ENCODE data around the gene PTPRN2.

The PTPRN2 gene

GRCh38 chr7:158327571-158328180, 259.9 kb downstream of the PTPRN2 start:
- Histone ChIP-seq H3K4me3 (no peak overlapping the region), H3K27ac (no peak overlapping the region)
- TF ChIP-seq CTCF (IDR thresholded peaks at IDR 0.05), result no peak
- peak; percentile 36 for DNase-seq (ENCODE audit: low spot score)

- TF ChIP-seq CTCF (IDR thresholded peaks at IDR 0.05), result no peak
- H3K27ac ChIP-seq, result no peak overlapping the region
- no peak for DNase-seq (ENCODE audit: low spot score)
- H3K4me3 ChIP-seq, result no peak overlapping the region
Observed at GRCh38 chr7:158327012-158327411, 260.6 kb downstream of the PTPRN2 start.

GRCh38 chr7:158325530-158326381, 261.9 kb downstream of the PTPRN2 start:
- DNase-seq (ENCODE audit: low spot score), result peak; percentile 47
- no peak for TF ChIP-seq CTCF (IDR thresholded peaks at IDR 0.05)
- Histone ChIP-seq H3K27ac (no peak overlapping the region), H3K4me3 (no peak overlapping the region)

- peak; percentile 29 for DNase-seq (ENCODE audit: low spot score)
Observed at GRCh38 chr7:158324397-158325360, 262.9 kb downstream of the PTPRN2 start.

GRCh38 chr7:158323741-158324396, 263.8 kb downstream of the PTPRN2 start:
- Histone ChIP-seq H3K27ac (no peak overlapping the region), H3K4me3 (no peak overlapping the region)
- peak; percentile 40 for DNase-seq (ENCODE audit: low spot score)
- no peak for TF ChIP-seq CTCF (IDR thresholded peaks at IDR 0.05)

More at GRCh38 chr7:158324397-158325360, 262.9 kb downstream of the PTPRN2 start:
- H3K27ac ChIP-seq, result no peak overlapping the region
- H3K4me3 ChIP-seq, result no peak overlapping the region
- TF ChIP-seq CTCF (IDR thresholded peaks at IDR 0.05), result no peak
